Muscle layer of colon (tissue), 2 donors: ENCODE data around the gene DNPH1.

Experiments
- H3K27ac ChIP-seq: one replicate; pipeline ENCODE4 v1.7.0; 2013; ENCODE audit warnings: low read depth, mild to moderate bottlenecking, low read length, moderate library complexity
- H3K27me3 ChIP-seq, 2 donors: one replicate each; pipeline ENCODE4 v1.7.0; 2013; ENCODE audit warnings: low read length in 2 of 2, mild to moderate bottlenecking in 2 of 2; ENCODE audit not compliant: insufficient read depth in 2 of 2, control insufficient read depth in 1 of 2
- H3K36me3 ChIP-seq: one replicate; pipeline ENCODE4 v1.7.0; 2013; ENCODE audit warnings: mild to moderate bottlenecking, low read length; ENCODE audit not compliant: insufficient read depth
- H3K4me1 ChIP-seq: one replicate; pipeline ENCODE4 v1.7.0; 2013; ENCODE audit warnings: mild to moderate bottlenecking, low read length; ENCODE audit not compliant: insufficient read depth
- H3K4me3 ChIP-seq, 2 donors: one replicate each; pipeline ENCODE4 v1.7.0; 2013; ENCODE audit warnings: low read length in 2 of 2, low read depth in 1 of 2, mild to moderate bottlenecking in 1 of 2, moderate library complexity in 1 of 2
- H3K9ac ChIP-seq: one replicate; pipeline ENCODE4 v1.7.0; 2013; ENCODE audit warnings: low read length
- H3K9me3 ChIP-seq: one replicate; pipeline ENCODE4 v1.7.0; 2013; ENCODE audit warnings: mild to moderate bottlenecking, low read length
- donor health status: abdominal sarcoma.
- donor health status: Adenocarcinoma of cecum.

DNPH1 gene

DNA sequence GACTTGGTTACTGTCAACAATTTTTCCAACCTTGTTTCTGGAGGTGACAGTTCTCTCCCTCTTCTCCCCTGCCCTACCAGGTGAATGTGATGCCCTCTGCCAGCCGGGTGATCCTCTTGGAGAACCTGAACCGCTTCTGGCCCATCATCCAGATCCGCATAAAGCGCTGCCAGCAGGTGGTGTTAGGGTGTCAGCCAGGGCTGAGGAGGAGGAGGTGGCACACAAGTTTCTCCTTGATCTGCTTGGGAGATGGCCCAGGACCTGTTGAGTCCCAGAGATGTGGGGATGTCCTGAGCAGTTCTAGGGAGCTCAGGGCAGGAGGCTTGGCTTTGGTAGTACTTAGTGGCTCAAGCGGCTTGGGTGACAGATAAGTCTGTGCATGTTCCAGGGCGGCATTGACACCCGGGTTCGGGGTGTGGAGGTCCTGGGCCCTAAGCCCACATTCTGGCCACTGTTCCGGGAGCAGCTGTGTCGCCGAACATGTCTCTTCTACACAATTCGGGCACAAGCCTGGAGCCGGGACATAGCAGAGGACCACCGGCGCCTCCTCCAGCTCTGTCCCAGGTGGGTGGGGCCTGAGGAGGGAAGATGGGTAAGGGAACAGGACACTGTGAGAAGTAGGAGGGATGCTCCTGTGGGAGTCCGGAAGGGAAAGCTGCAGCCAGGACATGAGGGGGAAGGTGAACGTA is 26.1 kb downstream of the DNPH1 start:
- H3K27ac ChIP-seq = no peak overlapping the region
- H3K9me3 ChIP-seq = no peaks in the 10 kb centered on the region
- H3K4me3 ChIP-seq = no peak overlapping the region
- peaks cover 42% of the 10 kb centered on the region for H3K36me3 ChIP-seq
- H3K27me3 ChIP-seq = no peaks in the 10 kb centered on the region
- H3K9ac ChIP-seq = no peak overlapping the region
- H3K4me1 ChIP-seq = no peaks in the 10 kb centered on the region

DNA sequence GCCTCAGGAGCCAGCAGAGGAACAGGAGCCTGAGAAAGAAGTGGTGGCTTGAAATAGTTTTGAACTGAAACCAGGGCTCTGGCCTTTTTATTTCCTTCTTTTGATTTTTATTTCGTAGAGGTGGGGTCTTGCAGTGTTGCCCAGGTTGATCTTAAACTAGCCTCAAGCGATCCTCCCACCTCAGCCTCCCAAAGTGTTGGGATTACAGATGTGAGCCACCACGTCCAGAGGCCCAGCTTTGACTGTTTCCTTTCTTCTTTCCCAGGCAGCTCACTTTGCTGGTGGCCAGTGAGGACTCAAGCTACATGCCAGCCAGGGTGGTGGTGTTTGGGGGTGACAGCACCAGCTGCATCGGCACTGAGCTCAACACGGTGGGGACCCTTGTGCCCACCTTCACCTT is 26.8 kb downstream of the DNPH1 start:
- H3K9ac ChIP-seq = no peak overlapping the region
- no peak overlapping the region for H3K4me3 ChIP-seq
- H3K9me3 ChIP-seq = no peaks in the 10 kb centered on the region
- H3K27ac ChIP-seq = no peak overlapping the region
- peaks cover 42% of the 10 kb centered on the region for H3K36me3 ChIP-seq
- no peaks in the 10 kb centered on the region for H3K27me3 ChIP-seq
- no peaks in the 10 kb centered on the region for H3K4me1 ChIP-seq

DNA sequence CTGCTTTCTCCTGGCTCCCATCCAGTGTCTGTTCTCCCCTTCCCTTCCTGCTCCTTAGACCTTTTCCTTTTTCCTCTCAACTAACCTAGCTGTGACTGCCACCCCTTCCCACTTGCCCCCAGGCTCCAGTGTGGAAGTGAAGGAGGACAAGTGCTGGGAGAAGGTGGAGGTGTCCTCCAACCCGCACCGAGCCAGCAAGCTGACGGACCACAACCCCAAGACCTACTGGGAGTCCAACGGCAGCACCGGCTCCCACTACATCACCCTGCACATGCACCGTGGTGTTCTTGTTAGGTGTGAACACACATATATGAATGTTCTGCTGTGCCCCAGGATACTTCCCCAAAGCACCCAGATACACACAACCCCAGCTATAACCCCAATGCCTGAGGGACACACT is 28.7 kb downstream of the DNPH1 start:
- Histone ChIP-seq H3K4me1 (no peaks in the 10 kb centered on the region), H3K36me3 (peaks cover 58% of the 10 kb centered on the region), H3K9me3 (no peaks in the 10 kb centered on the region), H3K27me3 (no peaks in the 10 kb centered on the region), H3K27ac (no peak overlapping the region), H3K4me3 (no peak overlapping the region), H3K9ac (no peak overlapping the region)

DNA sequence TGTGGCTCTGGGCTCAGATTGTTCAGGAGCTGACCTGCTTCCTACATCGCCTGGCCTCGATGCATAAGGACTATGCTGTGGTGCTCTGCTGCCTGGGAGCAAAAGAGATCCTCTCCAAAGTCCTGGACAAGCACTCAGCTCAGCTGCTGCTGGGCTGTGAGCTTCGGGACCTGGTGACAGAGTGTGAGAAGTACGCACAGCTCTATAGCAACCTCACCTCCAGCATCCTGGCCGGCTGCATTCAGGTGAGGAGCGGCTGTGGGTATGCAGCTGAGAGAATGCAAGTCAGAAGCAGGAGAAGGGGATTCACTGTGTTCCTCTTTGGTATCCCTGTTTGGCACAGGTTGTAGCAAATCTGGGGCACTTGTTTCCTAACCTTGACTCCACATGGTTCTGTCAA is 29.4 kb downstream of the DNPH1 start:
- H3K4me3 ChIP-seq = no peak overlapping the region
- H3K9ac ChIP-seq = no peak overlapping the region
- no peaks in the 10 kb centered on the region for H3K27me3 ChIP-seq
- peaks cover 62% of the 10 kb centered on the region for H3K36me3 ChIP-seq
- no peak overlapping the region for H3K27ac ChIP-seq
- H3K9me3 ChIP-seq = no peaks in the 10 kb centered on the region
- H3K4me1 ChIP-seq = no peaks in the 10 kb centered on the region

DNA sequence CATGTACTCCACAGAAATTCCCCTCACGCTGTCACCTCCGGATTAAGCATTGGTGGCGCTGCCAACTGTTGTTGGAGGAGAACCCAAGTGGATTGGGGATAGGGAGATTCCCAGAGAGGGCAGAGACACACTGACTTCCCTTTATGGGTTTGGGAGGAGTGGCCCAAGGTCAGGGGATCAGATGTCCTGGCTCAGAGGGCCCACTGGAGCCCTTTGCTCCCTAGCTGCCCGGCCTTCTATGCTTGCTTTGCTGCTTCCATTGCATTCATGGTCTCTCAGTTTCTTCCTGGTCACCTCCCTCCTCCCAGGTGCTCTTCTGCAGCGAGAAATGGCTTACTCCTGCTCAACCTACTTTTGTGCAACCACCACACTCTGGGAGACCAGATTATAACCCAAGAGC is 32.9 kb downstream of the DNPH1 start:
- H3K9ac ChIP-seq = no peak overlapping the region
- no peak overlapping the region for H3K27ac ChIP-seq
- H3K27me3 ChIP-seq = no peaks in the 10 kb centered on the region
- H3K4me1 ChIP-seq = no peaks in the 10 kb centered on the region
- H3K4me3 ChIP-seq = no peak overlapping the region
- H3K36me3 ChIP-seq = peaks cover 55% of the 10 kb centered on the region
- H3K9me3 ChIP-seq = no peaks in the 10 kb centered on the region

DNA sequence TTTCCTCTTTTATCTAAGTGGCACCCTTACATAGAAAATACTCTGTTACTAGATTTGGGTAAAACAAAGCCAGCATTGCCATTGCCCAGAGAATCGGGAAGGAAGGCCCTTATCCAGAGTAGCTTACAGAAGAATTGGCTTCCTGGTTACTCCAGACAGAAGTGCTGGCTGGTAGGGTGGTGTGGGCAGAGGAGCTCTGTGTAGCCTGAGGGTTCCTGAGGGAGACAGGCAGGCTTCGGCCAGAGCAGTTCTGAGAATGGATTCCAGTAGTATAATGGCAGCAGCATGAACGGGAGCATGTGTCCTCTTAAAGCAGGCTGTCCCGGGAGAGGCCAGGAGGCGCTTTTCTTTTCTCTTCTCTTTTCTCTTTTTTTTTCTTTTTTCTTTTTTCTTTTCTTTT is 35.4 kb downstream of the DNPH1 start:
- H3K36me3 ChIP-seq = peaks cover 40% of the 10 kb centered on the region
- no peaks in the 10 kb centered on the region for H3K4me1 ChIP-seq
- no peak overlapping the region for H3K4me3 ChIP-seq
- no peaks in the 10 kb centered on the region for H3K27me3 ChIP-seq
- H3K27ac ChIP-seq = no peak overlapping the region
- no peak overlapping the region for H3K9ac ChIP-seq
- H3K9me3 ChIP-seq = no peaks in the 10 kb centered on the region

DNA sequence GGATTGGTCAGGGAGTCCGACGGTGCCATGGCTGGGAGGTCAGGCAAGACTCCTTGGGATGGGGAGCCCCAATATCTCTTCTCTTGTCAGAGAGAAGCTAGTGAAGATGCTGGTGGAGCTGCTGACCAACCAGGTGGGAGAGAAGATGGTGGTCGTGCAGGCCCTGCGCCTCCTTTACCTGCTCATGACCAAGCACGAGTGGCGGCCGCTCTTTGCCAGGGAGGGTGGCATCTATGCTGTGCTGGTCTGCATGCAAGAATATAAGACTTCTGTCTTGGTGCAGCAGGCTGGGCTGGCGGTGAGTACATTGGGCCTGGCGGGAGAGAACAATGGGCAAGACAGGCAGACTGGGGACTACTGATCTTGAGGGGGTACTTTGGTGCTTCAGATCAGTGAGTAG is 36.4 kb downstream of the DNPH1 start:
- Histone ChIP-seq H3K4me3 (no peak overlapping the region), H3K27me3 (no peaks in the 10 kb centered on the region)

DNA sequence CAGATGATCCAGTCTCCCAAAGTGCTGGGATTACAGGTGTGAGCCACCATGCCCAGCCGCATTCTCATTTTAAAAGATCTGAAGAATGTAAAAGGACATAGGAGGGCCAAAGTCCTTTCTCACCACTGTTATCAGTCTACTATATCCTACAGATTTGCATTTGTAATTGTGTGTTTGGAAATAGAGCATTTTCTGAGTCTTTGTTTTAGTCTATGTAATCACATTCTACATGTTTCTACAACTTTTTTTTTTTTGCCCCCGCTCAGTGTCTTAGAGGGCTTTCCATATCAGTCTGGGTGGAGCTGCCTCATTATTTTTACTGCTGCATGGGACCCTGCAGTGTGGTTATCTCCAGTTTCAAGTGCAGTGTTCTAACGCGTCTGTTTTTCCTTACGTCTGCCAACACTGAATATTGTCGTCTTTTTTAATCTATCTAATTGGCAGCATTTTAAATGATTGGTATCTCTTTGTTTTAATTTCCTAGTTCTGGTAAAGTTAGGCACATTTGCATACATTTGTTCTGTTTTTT is 39.4 kb downstream of the DNPH1 start:
- H3K4me3 ChIP-seq = no peak overlapping the region
- peaks cover 49% of the 10 kb centered on the region for H3K36me3 ChIP-seq
- no peaks in the 10 kb centered on the region for H3K27me3 ChIP-seq
- no peak overlapping the region for H3K9ac ChIP-seq
- no peaks in the 10 kb centered on the region for H3K4me1 ChIP-seq
- no peaks in the 10 kb centered on the region for H3K9me3 ChIP-seq
- no peak overlapping the region for H3K27ac ChIP-seq

More for the DNA sequence above, 36.4 kb downstream of the DNPH1 start:
- H3K9ac ChIP-seq = no peak overlapping the region
- no peaks in the 10 kb centered on the region for H3K4me1 ChIP-seq
- no peak overlapping the region for H3K27ac ChIP-seq
- H3K9me3 ChIP-seq = no peaks in the 10 kb centered on the region
- peaks cover 44% of the 10 kb centered on the region for H3K36me3 ChIP-seq

DNA sequence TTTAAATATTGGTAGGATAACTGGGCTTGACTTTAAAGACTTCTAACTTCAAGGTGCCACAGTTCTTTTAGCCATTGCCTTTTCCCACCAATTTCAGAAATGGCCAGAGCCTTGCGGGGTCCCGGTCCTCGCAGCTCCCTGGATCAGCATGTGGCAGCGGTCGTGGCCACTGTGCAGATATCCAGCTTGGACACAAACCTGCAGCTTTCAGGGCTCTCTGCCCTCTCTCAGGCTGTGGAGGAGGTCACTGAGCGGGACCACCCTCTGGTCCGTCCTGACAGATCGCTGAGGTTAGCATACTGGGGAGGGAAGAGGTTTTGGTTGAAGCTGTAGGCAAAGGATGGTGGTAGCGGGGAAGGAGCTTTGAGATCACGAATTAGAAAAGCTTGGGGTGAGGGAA is 40.9 kb downstream of the DNPH1 start:
- Histone ChIP-seq H3K9me3 (no peaks in the 10 kb centered on the region), H3K27me3 (no peaks in the 10 kb centered on the region), H3K4me3 (no peak overlapping the region), H3K36me3 (peaks cover 53% of the 10 kb centered on the region), H3K27ac (no peak overlapping the region), H3K4me1 (peaks cover 3% of the 10 kb centered on the region), H3K9ac (no peak overlapping the region)

DNA sequence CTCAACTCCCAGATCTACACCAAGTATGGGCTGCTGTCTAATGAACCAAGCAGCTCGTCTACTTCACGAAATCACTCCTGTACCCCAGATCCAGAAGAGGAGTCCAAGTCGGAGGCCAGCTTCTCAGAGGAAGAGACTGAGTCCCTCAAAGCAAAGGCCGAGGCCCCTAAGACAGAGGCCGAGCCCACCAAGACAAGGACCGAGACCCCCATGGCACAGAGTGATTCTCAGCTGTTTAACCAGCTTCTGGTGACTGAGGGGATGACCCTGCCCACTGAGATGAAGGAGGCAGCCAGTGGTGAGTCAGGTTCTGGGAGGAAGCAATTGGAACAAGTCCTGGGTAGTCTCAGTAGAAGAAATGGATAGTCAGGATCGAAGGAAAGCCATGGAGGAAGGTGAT is 41.5 kb downstream of the DNPH1 start:
- no peak overlapping the region for H3K4me3 ChIP-seq
- H3K9me3 ChIP-seq = no peaks in the 10 kb centered on the region
- no peak overlapping the region for H3K27ac ChIP-seq
- peaks cover 47% of the 10 kb centered on the region for H3K36me3 ChIP-seq
- no peaks in the 10 kb centered on the region for H3K27me3 ChIP-seq
- H3K9ac ChIP-seq = no peak overlapping the region
- peaks cover 9% of the 10 kb centered on the region for H3K4me1 ChIP-seq

DNA sequence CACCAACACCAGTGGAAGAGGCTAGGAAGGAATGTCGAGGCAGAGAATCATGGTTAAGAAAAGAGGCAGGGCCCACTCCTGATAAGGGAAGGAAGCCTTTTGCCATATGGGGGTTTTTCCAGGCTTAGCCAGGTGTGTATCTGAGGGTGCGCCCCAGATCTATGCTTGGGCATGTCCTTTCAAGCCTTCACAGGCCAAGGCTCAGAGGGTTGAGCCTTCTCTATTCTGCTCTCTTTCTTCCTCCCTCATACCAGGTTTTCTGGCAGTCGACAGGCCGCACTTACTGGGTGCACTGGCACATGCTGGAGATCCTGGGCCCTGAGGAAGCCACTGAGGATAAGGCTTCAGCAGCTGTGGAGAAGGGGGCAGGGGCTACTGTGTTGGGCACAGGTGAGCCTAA is 42.6 kb downstream of the DNPH1 start:
- Histone ChIP-seq H3K9ac (no peak overlapping the region), H3K36me3 (peaks cover 45% of the 10 kb centered on the region), H3K4me1 (peaks cover 14% of the 10 kb centered on the region), H3K4me3 (no peak overlapping the region), H3K9me3 (no peaks in the 10 kb centered on the region), H3K27ac (no peak overlapping the region), H3K27me3 (no peaks in the 10 kb centered on the region)

DNA sequence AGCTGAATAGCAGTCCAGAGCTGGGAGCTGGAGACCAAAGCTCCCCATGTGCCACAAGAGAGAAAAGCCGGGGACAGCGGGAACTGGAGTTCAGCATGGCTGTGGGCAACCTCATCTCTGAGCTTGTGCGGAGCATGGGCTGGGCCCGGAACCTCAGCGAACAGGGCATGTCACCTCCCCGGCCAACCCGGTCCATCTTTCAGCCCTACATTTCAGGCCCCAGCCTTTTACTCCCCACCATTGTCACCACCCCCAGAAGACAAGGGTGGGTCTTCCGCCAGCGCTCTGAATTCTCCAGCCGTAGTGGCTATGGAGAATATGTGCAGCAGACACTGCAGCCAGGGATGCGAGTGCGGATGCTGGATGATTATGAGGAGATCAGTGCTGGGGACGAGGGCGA is 43.3 kb downstream of the DNPH1 start:
- Histone ChIP-seq H3K27me3 (no peaks in the 10 kb centered on the region), H3K9ac (no peak overlapping the region), H3K27ac (no peak overlapping the region), H3K9me3 (no peaks in the 10 kb centered on the region), H3K36me3 (peaks cover 46% of the 10 kb centered on the region), H3K4me3 (no peak overlapping the region), H3K4me1 (peaks cover 18% of the 10 kb centered on the region)
